NCI-H2107 treated with DMSO at 0.1 percent for 48 hours (cell line): Measurements from ENCODE around the gene SUPT3H.

ENCODE experiments used
- DNase-seq: peaks from one replicate; lab custom pipeline; 2025; ENCODE audit not compliant: unreplicated experiment; lab: John Stamatoyannopoulos, UW

SUPT3H gene

GRCh38 chr6:44806656-44807055, 571.1 kb downstream of the SUPT3H start:
- DNase-seq = no peak

DNA sequence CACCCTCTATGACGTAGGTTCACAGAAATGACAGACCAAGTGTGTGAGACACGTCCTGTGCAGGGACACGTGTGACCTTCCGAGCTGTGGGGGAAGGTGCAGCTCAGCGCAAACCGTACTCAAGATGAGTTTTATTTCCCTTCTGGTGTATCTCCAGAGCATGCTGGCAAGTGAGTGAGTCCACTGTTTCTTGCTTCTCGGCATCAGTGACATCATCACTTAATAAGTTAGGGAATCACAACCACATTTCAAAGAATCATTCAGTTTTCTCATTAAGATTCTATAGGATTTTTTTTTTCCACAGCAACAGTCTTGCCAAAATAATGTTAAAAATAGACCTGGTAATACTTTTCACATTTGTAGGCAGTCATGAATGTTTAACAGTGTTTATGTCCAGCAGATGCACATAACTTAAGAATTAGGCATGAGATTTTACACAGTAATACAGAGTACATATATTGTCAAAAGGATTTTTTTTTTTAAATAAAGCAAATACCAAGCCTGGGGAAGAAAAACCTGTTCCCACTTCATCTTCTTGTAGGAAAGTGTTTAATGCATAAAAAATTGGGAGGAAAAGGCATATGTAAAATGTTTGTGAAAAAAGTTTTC, 572.4 kb downstream of the SUPT3H start:
- DNase-seq = no peak

DNA sequence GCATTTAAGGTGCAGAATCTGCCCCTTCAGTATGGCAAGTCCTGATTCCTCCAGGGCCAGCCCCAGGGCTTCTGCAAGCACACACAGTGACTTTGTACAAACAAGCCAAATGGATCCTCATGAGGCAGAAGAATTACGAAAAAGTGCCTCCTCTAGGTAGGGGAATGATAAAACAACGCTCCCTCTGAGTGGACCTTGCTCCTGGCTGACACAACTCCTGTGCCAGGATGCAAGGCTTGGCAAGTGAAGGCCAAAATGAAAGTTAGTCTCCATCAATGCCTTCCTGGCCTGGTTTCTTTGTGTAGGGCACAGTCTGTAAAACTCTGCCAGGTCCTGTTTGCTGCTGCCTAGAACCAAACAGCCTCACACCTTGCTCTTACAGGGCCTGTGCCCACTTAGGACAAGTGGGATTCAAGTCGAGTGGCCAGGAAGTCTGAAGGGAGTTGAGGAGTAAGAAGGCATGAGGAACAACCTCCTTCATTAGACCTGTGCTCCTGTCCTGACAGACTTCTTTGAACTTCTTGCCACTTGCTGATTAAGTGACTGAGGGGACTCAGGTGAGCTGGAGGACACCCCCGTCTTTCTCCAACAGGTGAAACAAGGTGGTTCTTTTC, 573.1 kb downstream of the SUPT3H start:
- DNase-seq = no peak

DNA sequence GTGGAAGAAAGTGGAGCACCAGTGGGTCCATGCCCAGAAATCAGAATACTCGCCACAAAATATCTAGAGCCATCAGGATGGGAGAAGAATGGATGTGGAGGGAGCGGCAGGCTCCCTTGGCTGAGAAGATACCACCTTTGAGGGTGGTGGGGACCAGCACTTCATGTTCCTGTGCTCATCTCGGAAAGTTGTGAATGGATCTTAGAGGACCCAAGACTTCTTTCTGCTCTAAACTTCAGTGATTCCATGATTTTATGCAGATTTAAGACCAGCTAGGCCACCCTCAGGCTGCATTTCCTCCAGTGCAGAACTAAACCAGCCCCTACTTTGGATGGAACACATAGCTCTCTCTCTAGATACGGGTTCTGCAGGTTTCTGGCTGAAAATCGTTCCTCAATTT, 573.7 kb downstream of the SUPT3H start:
- DNase-seq = no peak

DNA sequence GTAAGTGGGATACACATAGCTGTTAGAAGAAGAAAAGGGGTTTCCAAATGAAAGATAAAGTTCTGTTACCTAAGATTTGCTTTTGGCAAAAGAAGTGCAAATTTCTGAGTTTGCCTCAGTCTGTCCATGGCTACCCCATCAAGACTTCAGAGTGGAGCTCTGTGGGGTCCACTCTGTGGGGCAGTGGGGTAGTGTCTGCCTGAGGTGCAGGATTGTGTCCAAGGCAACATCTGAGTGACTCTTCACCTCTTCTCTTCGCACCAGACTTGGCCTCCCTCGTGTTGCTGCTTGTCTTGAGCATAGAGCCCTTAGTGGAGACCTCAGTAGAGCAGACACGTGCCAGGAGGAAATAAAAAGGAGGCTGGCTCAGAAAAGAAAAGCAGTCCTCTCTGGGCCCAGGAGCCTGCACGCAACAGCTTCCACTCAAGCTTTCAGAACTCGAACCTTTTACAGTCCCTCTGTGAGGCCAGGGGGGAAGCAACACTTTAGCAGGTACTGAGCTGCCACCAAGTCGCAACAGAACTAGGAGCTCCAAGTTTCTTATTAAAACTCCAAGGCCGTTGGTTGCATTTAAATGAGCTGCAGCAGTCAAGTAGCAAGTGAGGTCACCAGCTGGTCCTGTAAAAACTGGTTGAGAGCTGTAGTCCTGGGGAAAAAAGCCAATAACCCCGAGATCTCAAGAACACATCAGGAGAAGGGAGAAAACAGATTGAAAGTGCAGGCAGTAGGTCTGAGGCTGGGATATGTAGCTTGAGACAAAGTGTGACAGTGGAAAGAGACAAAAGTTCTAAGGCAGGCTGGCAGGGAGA, 576.7 kb downstream of the SUPT3H start:
- no peak for DNase-seq

GRCh38 chr6:44800171-44800783, 577.5 kb downstream of the SUPT3H start:
- no peak for DNase-seq

GRCh38 chr6:44797746-44798145, 580.0 kb downstream of the SUPT3H start:
- DNase-seq = no peak

DNA sequence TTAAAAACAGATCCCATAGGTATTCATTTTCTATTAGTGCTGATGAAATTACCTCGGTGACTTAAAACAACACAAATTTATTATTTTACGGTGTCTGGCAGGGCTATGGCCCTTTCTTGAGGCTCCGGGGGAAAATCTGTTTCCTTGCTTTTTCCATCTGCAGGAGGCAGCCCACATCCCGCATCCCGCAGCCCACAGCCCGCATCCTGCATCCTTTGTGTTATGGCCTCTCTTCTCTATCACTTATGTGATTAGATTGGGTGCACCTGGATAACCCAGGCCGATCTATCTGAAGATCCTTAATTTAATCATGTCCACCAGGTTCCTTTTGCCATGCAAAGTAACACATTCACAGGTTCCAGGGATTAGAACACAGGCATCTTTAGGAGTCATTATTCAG, 582.4 kb downstream of the SUPT3H start:
- no peak for DNase-seq

DNA sequence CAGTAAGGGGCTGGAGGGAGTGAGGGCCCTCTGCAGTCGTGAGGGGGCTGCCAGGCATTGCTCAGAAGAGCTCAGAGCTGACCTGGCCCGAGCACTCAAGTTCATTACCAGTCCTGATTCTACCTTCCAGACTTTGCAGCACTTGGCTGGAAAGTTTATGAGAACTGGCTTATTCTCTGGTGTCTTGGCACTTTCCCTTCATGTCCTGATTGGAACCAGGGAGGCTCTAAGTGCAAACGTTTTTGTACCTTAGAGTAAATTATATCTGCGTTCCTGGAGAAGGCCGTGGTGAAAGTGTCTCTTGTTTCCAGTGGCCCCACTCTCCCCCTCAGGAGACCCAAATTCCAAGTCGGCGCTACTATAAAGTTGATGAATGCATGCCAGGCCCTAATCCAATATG, 587.9 kb downstream of the SUPT3H start:
- DNase-seq = no peak

DNA sequence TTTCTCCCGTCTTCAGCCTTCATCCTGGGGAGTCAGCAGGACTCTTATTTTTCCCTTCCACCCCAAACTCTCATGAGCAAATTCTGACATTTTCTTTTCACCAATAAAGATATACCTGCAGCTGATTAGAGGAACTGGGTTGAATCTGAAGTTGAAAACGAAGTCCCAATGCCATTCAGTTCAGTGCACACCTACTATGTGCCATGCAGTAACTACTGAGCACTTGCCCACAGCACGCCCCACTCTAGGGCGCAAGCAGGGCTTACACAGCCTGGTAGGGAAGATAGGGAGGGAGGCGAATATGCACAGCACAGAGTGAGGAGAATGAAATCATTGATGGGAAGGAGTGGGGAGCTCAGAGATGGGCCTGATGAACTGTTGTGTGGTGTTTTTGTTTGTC, 588.7 kb downstream of the SUPT3H start:
- DNase-seq = no peak

DNA sequence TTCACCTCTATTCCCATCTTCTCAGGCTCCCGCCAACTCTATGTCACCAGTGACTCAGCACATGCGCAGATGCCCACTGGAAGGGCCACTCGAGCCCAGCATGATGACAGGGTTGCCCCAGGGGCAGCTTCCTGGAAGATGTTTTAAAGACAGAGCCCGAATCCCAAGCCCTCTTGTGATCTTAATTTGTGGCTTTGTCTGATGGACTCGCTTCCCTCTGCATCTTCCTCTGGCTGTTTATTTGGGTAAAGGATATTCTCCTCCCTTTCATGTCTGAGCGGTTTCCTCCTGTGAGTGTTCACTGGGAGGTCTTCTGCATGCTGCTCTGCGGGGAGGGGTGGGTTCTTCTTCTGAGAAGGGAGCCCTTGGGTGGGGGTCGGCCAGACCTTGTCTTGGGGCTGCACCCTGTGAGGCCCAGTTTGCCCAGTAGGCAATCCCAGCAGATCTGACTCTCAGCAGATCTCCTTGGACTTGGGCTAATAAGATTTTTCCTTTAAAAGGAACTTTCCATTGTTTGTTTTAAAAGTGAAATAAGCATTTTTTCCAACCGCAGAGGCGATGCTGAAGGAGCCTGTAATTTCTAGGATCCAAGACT, 589.2 kb downstream of the SUPT3H start:
- no peak for DNase-seq

DNA sequence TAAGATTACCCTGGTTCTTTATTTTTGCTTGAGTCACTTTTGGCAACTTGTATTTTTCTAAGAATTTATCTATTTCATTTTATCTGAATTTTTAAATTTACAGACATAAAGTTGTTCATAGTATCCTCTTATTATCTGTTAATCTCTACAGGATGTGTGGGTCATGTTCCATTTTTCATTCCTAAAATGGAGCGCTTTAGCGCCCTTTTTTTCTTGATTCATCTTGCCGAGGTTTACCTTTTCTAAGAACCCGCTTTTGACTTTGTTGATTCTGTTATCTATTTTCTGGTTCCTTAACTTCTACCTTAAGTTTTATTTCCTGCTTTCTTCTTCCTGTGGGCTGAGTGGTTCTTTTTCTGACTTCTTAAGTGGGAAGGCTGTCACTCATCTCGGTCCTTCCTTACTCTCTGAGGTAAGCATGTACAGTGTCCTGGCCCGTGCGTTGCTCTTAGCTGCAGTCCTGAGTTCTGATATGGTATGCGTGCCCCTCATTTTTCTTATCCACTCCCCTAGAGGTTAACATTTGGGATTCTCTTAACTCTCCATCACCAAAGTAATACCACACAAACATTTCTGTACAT, 590.4 kb downstream of the SUPT3H start:
- DNase-seq = no peak

- DNase-seq = no peak
These were observed 592.6 kb downstream of the SUPT3H start for GRCh38 chr6:44785130-44785529.

- DNase-seq = no peak
These were observed 593.5 kb downstream of the SUPT3H start for GRCh38 chr6:44784195-44784594.

- DNase-seq = no peak
These were observed 594.8 kb downstream of the SUPT3H start for GRCh38 chr6:44782892-44783291.

DNA sequence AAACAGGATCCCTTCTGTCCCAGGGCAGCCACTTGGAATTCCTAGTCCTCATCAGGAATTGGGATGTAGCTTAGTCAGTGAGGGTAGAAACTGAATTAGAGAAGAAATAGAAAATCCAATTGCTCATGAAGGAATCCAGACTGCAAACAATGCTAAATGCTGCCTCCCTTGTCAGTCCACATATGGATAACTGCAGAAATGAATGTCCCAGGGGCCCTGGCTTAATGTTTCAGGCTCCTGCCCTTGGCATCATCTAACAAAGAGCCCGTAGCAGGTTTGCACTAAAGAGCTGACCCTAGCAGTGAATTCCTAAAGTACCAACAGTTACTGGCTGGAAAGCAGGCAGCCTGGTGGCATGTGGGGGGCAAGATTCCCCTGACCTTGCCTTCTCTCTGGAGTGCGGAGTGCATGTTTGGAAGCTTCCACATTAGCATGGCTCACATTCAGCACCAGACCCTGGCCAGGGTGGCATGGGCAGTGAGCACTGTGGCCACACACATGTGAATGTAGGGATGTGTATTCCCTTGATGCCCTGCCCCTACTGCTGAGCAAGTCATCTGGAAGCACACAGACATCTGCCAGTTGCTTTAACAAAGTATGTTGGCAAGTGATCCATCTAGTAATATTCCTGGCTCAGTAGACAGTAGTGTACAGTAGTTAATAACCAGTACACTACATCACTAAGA, 595.7 kb downstream of the SUPT3H start:
- no peak for DNase-seq

GRCh38 chr6:44780161-44780560, 597.6 kb downstream of the SUPT3H start:
- no peak for DNase-seq

GRCh38 chr6:44779130-44779826, 598.5 kb downstream of the SUPT3H start:
- DNase-seq = no peak
